A673 (cell line): ENCODE results near the gene THOC7.

Experiments
- CTCF ChIP-seq: fragments of 300-800, 200-600 bp; sonication (generic); conservative IDR thresholded peaks from 2 replicates; pipeline ENCODE4 v1.5.1; 2017; ENCODE audit warnings: low read depth, mild to moderate bottlenecking, antibody characterized with exemption, low read length, moderate library complexity, mixed read lengths
- EZH2 ChIP-seq: fragments of 200-600 bp; sonication (generic); IDR thresholded peaks from 2 replicates; pipeline ENCODE4 v1.6.1; 2017; ENCODE audit warnings: borderline replicate concordance, low read depth, mild to moderate bottlenecking, mixed read lengths, antibody characterized with exemption, low read length; ENCODE audit not compliant: poor library complexity, severe bottlenecking

GRCh38 chr3:63851287-63851686 lies 12.3 kb downstream of the THOC7 start:
- TF ChIP-seq CTCF = no peak
- TF ChIP-seq EZH2 = no peak
